ENCODE data around the gene SLITRK3.
A peak's percentile ranks its signal among the peaks of the same experiment; 100 is the strongest.

Gene SLITRK3

GRCh38 chr3:165195241-165195639 is 944 bp downstream of the SLITRK3 start:
- Histone ChIP-seq H2BK12ac (ENCODE audit: low read length in 2 of 2) (no peak overlapping the region), H3K36me3 (ENCODE audit: control insufficient read depth in 1 of 2, insufficient read depth in 2 of 2, low read depth in 1 of 2, low read length in 2 of 2) (no peaks in the 10 kb centered on the region), H3K14ac (ENCODE audit: low read length in 2 of 2) (no peak overlapping the region), H3K9me3 (ENCODE audit: control insufficient read depth, low read length) (no peaks in the 10 kb centered on the region), H3K27ac (ENCODE audit: low read length, poor library complexity, severe bottlenecking) (no peak overlapping the region), H2AK5ac (ENCODE audit: low read length, severe bottlenecking) (no peak overlapping the region), H2BK15ac (ENCODE audit: low read depth, poor library complexity, severe bottlenecking) (no peak overlapping the region), H4K91ac (ENCODE audit: low read length) (no peak overlapping the region), H2BK120ac (ENCODE audit: low read depth, low read length) (no peak overlapping the region), H3K4me1 (ENCODE audit: control insufficient read depth, insufficient read depth, low read depth, low read length) (peaks cover 11% of the 10 kb centered on the region), H3K4me3 (ENCODE audit: insufficient read depth in 1 of 2, low read depth in 1 of 2, low read length in 2 of 2) (peak overlapping the region; percentile 41 to 67), H2BK5ac (ENCODE audit: low read depth, low read length, poor library complexity, severe bottlenecking) (no peak overlapping the region), H3K79me1 (replicated peaks; ENCODE audit: low read length, poor library complexity, severe bottlenecking) (no peaks in the 10 kb centered on the region), H3K9ac (ENCODE audit: low read length) (no peak overlapping the region), H3K4me2 (ENCODE audit: low read length, poor library complexity, severe bottlenecking) (peak overlapping the region; percentile 84), H3K23ac (ENCODE audit: low read length in 2 of 2) (no peak overlapping the region), H2AFZ (ENCODE audit: low read depth, low read length) (no peak overlapping the region), H3K18ac (ENCODE audit: low read depth in 1 of 2, low read length in 2 of 2) (no peak overlapping the region), H4K8ac (ENCODE audit: low read length) (no peak overlapping the region), H3K4ac (ENCODE audit: low read depth in 1 of 2, low read length in 2 of 2) (no peak overlapping the region), H3K27me3 (ENCODE audit: control insufficient read depth in 1 of 2, insufficient read depth in 1 of 2, low read length in 2 of 2) (peaks cover 20 to 73% of the 10 kb centered on the region in 2 experiments)
- peak; percentile 10 for DNase-seq
- 4% methylated on average over 18 of the region's 18 CpGs for WGBS

- peaks cover 20 to 77% of the 10 kb centered on the region in 2 experiments for H3K27me3 ChIP-seq (ENCODE audit: control insufficient read depth in 1 of 2, insufficient read depth in 1 of 2, low read length in 2 of 2)
- no peak overlapping the region for H2BK120ac ChIP-seq (ENCODE audit: low read depth, low read length)
- H2BK15ac ChIP-seq (ENCODE audit: low read depth, poor library complexity, severe bottlenecking) = no peak overlapping the region
- no peaks in the 10 kb centered on the region for H3K9me3 ChIP-seq (ENCODE audit: control insufficient read depth, low read length)
- no peak overlapping the region for H3K23ac ChIP-seq (ENCODE audit: low read length in 2 of 2)
- 2% methylated on average over 18 of the region's 22 CpGs for WGBS
- no peak overlapping the region for H4K8ac ChIP-seq (ENCODE audit: low read length)
- H3K18ac ChIP-seq (ENCODE audit: low read depth in 1 of 2, low read length in 2 of 2) = no peak overlapping the region
- peak overlapping the region in 1 of 2 experiments; percentile 41 for H3K4me3 ChIP-seq (ENCODE audit: insufficient read depth in 1 of 2, low read depth in 1 of 2, low read length in 2 of 2)
- H2BK5ac ChIP-seq (ENCODE audit: low read depth, low read length, poor library complexity, severe bottlenecking) = no peak overlapping the region
- peak overlapping the region; percentile 84 for H3K4me2 ChIP-seq (ENCODE audit: low read length, poor library complexity, severe bottlenecking)
- peak; percentile 4 for DNase-seq
- H4K91ac ChIP-seq (ENCODE audit: low read length) = no peak overlapping the region
- peaks cover 11% of the 10 kb centered on the region for H3K4me1 ChIP-seq (ENCODE audit: control insufficient read depth, insufficient read depth, low read depth, low read length)
- H3K4ac ChIP-seq (ENCODE audit: low read depth in 1 of 2, low read length in 2 of 2) = no peak overlapping the region
- no peak overlapping the region for H3K9ac ChIP-seq (ENCODE audit: low read length)
- H3K14ac ChIP-seq (ENCODE audit: low read length in 2 of 2) = no peak overlapping the region
- no peaks in the 10 kb centered on the region for H3K36me3 ChIP-seq (ENCODE audit: control insufficient read depth in 1 of 2, insufficient read depth in 2 of 2, low read depth in 1 of 2, low read length in 2 of 2)
- H3K79me1 ChIP-seq (replicated peaks; ENCODE audit: low read length, poor library complexity, severe bottlenecking) = no peaks in the 10 kb centered on the region
- no peak overlapping the region for H2AFZ ChIP-seq (ENCODE audit: low read depth, low read length)
- no peak overlapping the region for H2BK12ac ChIP-seq (ENCODE audit: low read length in 2 of 2)
- no peak overlapping the region for H3K27ac ChIP-seq (ENCODE audit: low read length, poor library complexity, severe bottlenecking)
- H2AK5ac ChIP-seq (ENCODE audit: low read length, severe bottlenecking) = no peak overlapping the region
Observed at GRCh38 chr3:165194511-165195240, 1.5 kb downstream of the SLITRK3 start.

GRCh38 chr3:165193366-165194254 is 2.6 kb downstream of the SLITRK3 start:
- WGBS = 3% methylated on average over 13 of the region's 18 CpGs
- H4K91ac ChIP-seq (ENCODE audit: low read length) = no peak overlapping the region
- no peak overlapping the region for H2BK120ac ChIP-seq (ENCODE audit: low read depth, low read length)
- no peaks in the 10 kb centered on the region for H3K36me3 ChIP-seq (ENCODE audit: control insufficient read depth in 1 of 2, insufficient read depth in 2 of 2, low read depth in 1 of 2, low read length in 2 of 2)
- H3K4me1 ChIP-seq (ENCODE audit: control insufficient read depth, insufficient read depth, low read depth, low read length) = peaks cover 11% of the 10 kb centered on the region
- H3K27ac ChIP-seq (ENCODE audit: low read length, poor library complexity, severe bottlenecking) = no peak overlapping the region
- no peak overlapping the region for H3K9ac ChIP-seq (ENCODE audit: low read length)
- no peak overlapping the region for H4K8ac ChIP-seq (ENCODE audit: low read length)
- H3K27me3 ChIP-seq (ENCODE audit: control insufficient read depth in 1 of 2, insufficient read depth in 1 of 2, low read length in 2 of 2) = peaks cover 20 to 80% of the 10 kb centered on the region in 2 experiments
- H3K14ac ChIP-seq (ENCODE audit: low read length in 2 of 2) = no peak overlapping the region
- H3K4me2 ChIP-seq (ENCODE audit: low read length, poor library complexity, severe bottlenecking) = peak overlapping the region; percentile 90
- no peak overlapping the region for H2AFZ ChIP-seq (ENCODE audit: low read depth, low read length)
- no peak overlapping the region for H2BK5ac ChIP-seq (ENCODE audit: low read depth, low read length, poor library complexity, severe bottlenecking)
- no peak overlapping the region for H3K23ac ChIP-seq (ENCODE audit: low read length in 2 of 2)
- H2AK5ac ChIP-seq (ENCODE audit: low read length, severe bottlenecking) = no peak overlapping the region
- H2BK15ac ChIP-seq (ENCODE audit: low read depth, poor library complexity, severe bottlenecking) = no peak overlapping the region
- no peak overlapping the region for H3K4ac ChIP-seq (ENCODE audit: low read depth in 1 of 2, low read length in 2 of 2)
- H2BK12ac ChIP-seq (ENCODE audit: low read length in 2 of 2) = no peak overlapping the region
- peak overlapping the region in 1 of 2 experiments; percentile 60 for H3K4me3 ChIP-seq (ENCODE audit: insufficient read depth in 1 of 2, low read depth in 1 of 2, low read length in 2 of 2)
- H3K18ac ChIP-seq (ENCODE audit: low read depth in 1 of 2, low read length in 2 of 2) = no peak overlapping the region
- no peaks in the 10 kb centered on the region for H3K9me3 ChIP-seq (ENCODE audit: control insufficient read depth, low read length)
- DNase-seq = peak; percentile 30
- H3K79me1 ChIP-seq (replicated peaks; ENCODE audit: low read length, poor library complexity, severe bottlenecking) = no peaks in the 10 kb centered on the region

DNA sequence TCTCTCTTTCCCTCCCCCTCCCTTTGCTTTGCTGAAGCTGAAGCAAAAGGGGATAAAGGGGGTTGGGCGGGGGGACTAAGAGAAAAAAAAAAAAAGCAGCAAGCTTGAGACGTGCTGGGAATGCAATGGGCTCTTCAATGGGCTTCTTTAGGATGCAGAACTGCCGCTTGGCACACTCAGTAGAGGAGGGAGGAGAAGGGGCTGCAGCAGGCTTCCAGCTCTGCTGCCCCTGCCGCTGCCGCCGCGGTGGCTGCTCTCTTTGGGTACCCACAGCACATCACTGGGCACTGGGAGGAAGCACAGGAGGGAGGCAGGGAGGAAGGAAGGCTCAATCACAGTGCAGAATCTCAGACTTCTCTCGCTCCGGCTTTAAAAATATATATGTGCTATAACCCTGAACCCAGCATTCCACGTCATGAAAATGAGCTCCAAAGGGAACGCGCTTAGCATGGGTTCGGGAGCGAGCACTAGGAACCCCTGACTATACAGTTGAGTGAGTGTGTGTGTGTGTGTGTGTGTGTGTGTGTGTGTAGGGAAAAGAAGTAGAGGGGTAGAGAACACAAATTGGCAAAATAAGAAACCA is 3.5 kb downstream of the SLITRK3 start:
- Histone ChIP-seq H3K27ac (ENCODE audit: low read length, poor library complexity, severe bottlenecking) (no peak overlapping the region), H3K9ac (ENCODE audit: low read length) (no peak overlapping the region), H3K79me1 (replicated peaks; ENCODE audit: low read length, poor library complexity, severe bottlenecking) (no peaks in the 10 kb centered on the region), H2AK5ac (ENCODE audit: low read length, severe bottlenecking) (no peak overlapping the region), H3K14ac (ENCODE audit: low read length in 2 of 2) (no peak overlapping the region), H3K36me3 (ENCODE audit: control insufficient read depth in 1 of 2, insufficient read depth in 2 of 2, low read depth in 1 of 2, low read length in 2 of 2) (no peaks in the 10 kb centered on the region), H2BK5ac (ENCODE audit: low read depth, low read length, poor library complexity, severe bottlenecking) (no peak overlapping the region), H2BK15ac (ENCODE audit: low read depth, poor library complexity, severe bottlenecking) (peak overlapping the region; percentile 28), H4K91ac (ENCODE audit: low read length) (no peak overlapping the region), H3K4me2 (ENCODE audit: low read length, poor library complexity, severe bottlenecking) (peak overlapping the region; percentile 90), H2BK120ac (ENCODE audit: low read depth, low read length) (no peak overlapping the region), H3K4me1 (ENCODE audit: control insufficient read depth, insufficient read depth, low read depth, low read length) (peaks cover 11% of the 10 kb centered on the region), H4K8ac (ENCODE audit: low read length) (no peak overlapping the region), H3K4me3 (ENCODE audit: insufficient read depth in 1 of 2, low read depth in 1 of 2, low read length in 2 of 2) (peak overlapping the region; percentile 52 to 60), H3K23ac (ENCODE audit: low read length in 2 of 2) (no peak overlapping the region), H3K4ac (ENCODE audit: low read depth in 1 of 2, low read length in 2 of 2) (no peak overlapping the region), H3K18ac (ENCODE audit: low read depth in 1 of 2, low read length in 2 of 2) (no peak overlapping the region), H2AFZ (ENCODE audit: low read depth, low read length) (no peak overlapping the region), H2BK12ac (ENCODE audit: low read length in 2 of 2) (no peak overlapping the region), H3K9me3 (ENCODE audit: control insufficient read depth, low read length) (no peaks in the 10 kb centered on the region), H3K27me3 (ENCODE audit: control insufficient read depth in 1 of 2, insufficient read depth in 1 of 2, low read length in 2 of 2) (peaks cover 20 to 74% of the 10 kb centered on the region in 2 experiments)
- peak; percentile 8 for DNase-seq
- WGBS = 2% methylated on average over 12 of the region's 14 CpGs

Data from mesenchymal stem cell (in vitro differentiated cells and primary cell).